Fibroblast of lung (primary cell): ENCODE data around the gene ZNF77. TPM values are rescaled to one million over a fixed set of nuclear protein-coding genes. Genes with fewer than 3 reads are reported as not detected.
A peak's percentile ranks its signal among the peaks of the same experiment; 100 is the strongest.
"Not testable (repeated sequence)": the region's sequence is repeated elsewhere in the genome, so short reads cannot be mapped to it uniquely, and the experiment has no call there.

Source experiments
- DNase-seq, 2 donors: peaks; one replicate each; pipeline versions ENCODE4 v3.0.0 to v3.0.0-alpha.2; 2010; ENCODE audit warnings: low read depth in 2 of 2
- H2AFZ ChIP-seq: 2 replicates; pipeline ENCODE4 v1.5.1; 2012; ENCODE audit warnings: low read length, control low read depth, inconsistent platforms
- H3K27ac ChIP-seq: 2 replicates; pipeline ENCODE4 v1.5.1; 2011; ENCODE audit warnings: low read length, control low read depth; ENCODE audit not compliant: insufficient read depth
- H3K27me3 ChIP-seq: 2 replicates; pipeline ENCODE4 v1.5.1; 2011; ENCODE audit warnings: mild to moderate bottlenecking, low read length; ENCODE audit not compliant: control insufficient read depth, insufficient read depth
- H3K36me3 ChIP-seq: 2 replicates; pipeline ENCODE4 v1.5.1; 2011; ENCODE audit warnings: low read length; ENCODE audit not compliant: control insufficient read depth, insufficient read depth
- H3K4me1 ChIP-seq: 2 replicates; pipeline ENCODE4 v1.5.1; 2011; ENCODE audit warnings: low read length; ENCODE audit not compliant: control insufficient read depth, insufficient read depth; ENCODE audit errors: extremely low read depth
- H3K4me2 ChIP-seq: 2 replicates; pipeline ENCODE4 v1.5.1; 2011; ENCODE audit warnings: low read length, control low read depth; ENCODE audit not compliant: insufficient read depth; ENCODE audit errors: extremely low read depth
- H3K4me3 ChIP-seq, 4 experiments: fragments of 200-600 bp in 1 of 4; sonication (generic) in 1 of 4; replicated peaks in 1 of 4; 2 replicates each; pipeline ENCODE4 v1.5.1; 2011 to 2016; ENCODE audit warnings: low read length in 4 of 4, low read depth in 3 of 4, mild to moderate bottlenecking in 3 of 4, control low read depth in 2 of 4, inconsistent platforms in 1 of 4, mixed read lengths in 1 of 4; ENCODE audit not compliant: insufficient read depth in 1 of 4; ENCODE audit errors: control extremely low read depth in 1 of 4
- H3K79me2 ChIP-seq: 2 replicates; pipeline ENCODE4 v1.5.1; 2012; ENCODE audit warnings: mild to moderate bottlenecking, low read length, inconsistent platforms; ENCODE audit not compliant: control insufficient read depth, insufficient read depth
- H3K9ac ChIP-seq: 2 replicates; pipeline ENCODE4 v1.5.1; 2011; ENCODE audit warnings: mild to moderate bottlenecking, low read length, control low read depth; ENCODE audit not compliant: insufficient read depth
- H3K9me3 ChIP-seq: 2 replicates; pipeline ENCODE4 v1.5.1; 2012; ENCODE audit warnings: low read depth, low read length; ENCODE audit not compliant: control insufficient read depth, insufficient read depth
- H4K20me1 ChIP-seq: 2 replicates; pipeline ENCODE4 v1.5.1; 2011; ENCODE audit warnings: low read length; ENCODE audit not compliant: control insufficient read depth, insufficient read depth; ENCODE audit errors: extremely low read depth
- EZH2 ChIP-seq: IDR thresholded peaks from 2 replicates; pipeline ENCODE4 v1.5.1; 2012; ENCODE audit warnings: low read length, control low read depth, mild to moderate bottlenecking; ENCODE audit errors: missing control alignments
- polyA minus RNA-seq: library from RNA; depleted of rRNA, polyadenylated mRNA; stranded (reverse); fragments of >200 nt; gene quantifications from 2 replicates; pipeline ENCODE4 v1.2.3, GENCODE V29; 2011; ENCODE audit warnings: low replicate concordance
- polyA plus RNA-seq, 2 donors: library from polyadenylated mRNA; depleted of rRNA in 1 of 2; stranded (reverse) in 1 of 2; unstranded in 1 of 2; fragments of >200 nt; gene quantifications; 2 replicates each; pipeline ENCODE4 v1.2.1, GENCODE V29; 2011 to 2012; ENCODE audit warnings: missing spikeins in 1 of 2
- total RNA-seq: library from RNA; depleted of rRNA; stranded (reverse); fragments of >200 nt; gene quantifications from 2 replicates; pipeline ENCODE4 v1.2.1, GENCODE V29; 2014
- TF ChIP-seq, protein P1 (sequence below), 2 donors: IDR thresholded peaks in 1 of 2; conservative IDR thresholded peaks in 1 of 2; 1 replicate in 1 of 2; 2 replicates in 1 of 2; pipeline ENCODE4 v1.5.1; 2011 to 2012; ENCODE audit warnings: low read length in 2 of 2, control low read depth in 1 of 2, inconsistent platforms in 1 of 2, low read depth in 1 of 2, mild to moderate bottlenecking in 1 of 2

Gene ZNF77
- total RNA-seq (3.9 and 5.0 TPM in 2 replicates), polyA plus RNA-seq (3.3 and 4.0 TPM in 2 replicates), polyA minus RNA-seq (0.24 and 1.5 TPM in 2 replicates)
- polyA plus RNA-seq (2012): 2.3 and 2.5 TPM in 2 replicates

DNA sequence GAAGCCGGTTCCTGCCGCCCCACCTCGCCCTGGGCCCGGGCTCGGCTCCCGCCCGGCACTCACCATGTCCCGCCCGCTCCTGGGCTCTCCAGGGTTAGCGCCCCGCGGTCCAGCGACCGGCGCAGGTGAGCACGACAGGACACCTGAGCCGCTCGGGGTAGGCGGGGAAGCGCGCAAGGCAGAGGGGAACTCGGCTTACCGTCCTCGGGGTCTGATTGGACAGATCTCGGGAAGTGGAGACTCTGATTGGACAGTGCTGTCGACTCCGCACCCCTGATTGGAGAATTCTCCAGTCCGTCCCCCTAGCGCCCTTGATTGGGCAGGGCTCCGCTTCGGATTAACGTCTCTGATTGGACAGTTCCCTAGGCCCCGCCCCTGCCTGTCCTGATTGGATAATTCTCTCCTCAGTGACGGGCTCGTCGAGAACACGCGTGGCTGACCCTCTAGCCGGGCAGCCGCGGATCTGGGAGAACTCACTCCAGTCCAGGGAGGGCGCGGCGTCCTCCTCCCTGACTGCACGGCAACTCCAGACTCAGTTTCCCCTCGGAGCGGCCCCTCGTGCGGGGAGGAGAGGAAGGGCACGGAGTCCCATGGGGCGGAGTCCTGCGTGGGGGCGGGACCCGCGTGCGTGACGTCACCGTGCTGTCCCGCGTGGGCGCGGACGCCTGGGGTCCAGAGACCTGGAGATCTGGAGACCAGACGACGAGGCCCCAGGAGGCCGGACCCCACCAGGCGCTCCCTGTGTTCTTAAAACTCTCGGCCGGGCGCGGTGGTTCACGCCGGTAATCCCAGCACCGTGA is at the start of gene ZNF77:
TSS of gene ZNF77 (minus strand) at position 197 of the 800 bp plus-strand sequence. CDS start at position 66, 131 bp downstream.
- peak within 1 kb of the TSS; percentile 84 for H3K4me2 ChIP-seq
- peaks cover 10% of the 10 kb centered on the region for H3K79me2 ChIP-seq
- peaks cover 7% of the 10 kb centered on the region for H3K4me1 ChIP-seq
- TF ChIP-seq EZH2: no peak
- TF ChIP-seq, protein P1, sequence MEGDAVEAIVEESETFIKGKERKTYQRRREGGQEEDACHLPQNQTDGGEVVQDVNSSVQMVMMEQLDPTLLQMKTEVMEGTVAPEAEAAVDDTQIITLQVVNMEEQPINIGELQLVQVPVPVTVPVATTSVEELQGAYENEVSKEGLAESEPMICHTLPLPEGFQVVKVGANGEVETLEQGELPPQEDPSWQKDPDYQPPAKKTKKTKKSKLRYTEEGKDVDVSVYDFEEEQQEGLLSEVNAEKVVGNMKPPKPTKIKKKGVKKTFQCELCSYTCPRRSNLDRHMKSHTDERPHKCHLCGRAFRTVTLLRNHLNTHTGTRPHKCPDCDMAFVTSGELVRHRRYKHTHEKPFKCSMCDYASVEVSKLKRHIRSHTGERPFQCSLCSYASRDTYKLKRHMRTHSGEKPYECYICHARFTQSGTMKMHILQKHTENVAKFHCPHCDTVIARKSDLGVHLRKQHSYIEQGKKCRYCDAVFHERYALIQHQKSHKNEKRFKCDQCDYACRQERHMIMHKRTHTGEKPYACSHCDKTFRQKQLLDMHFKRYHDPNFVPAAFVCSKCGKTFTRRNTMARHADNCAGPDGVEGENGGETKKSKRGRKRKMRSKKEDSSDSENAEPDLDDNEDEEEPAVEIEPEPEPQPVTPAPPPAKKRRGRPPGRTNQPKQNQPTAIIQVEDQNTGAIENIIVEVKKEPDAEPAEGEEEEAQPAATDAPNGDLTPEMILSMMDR (conservative IDR thresholded peaks at IDR 0.05 in 1 of 2, IDR thresholded peaks at IDR 0.05 in 1 of 2; ENCODE audit: low read depth in 1 of 2, low read length in 2 of 2): no peak
- H3K27me3 ChIP-seq: no peaks in the 10 kb centered on the region
- H3K36me3 ChIP-seq: no peaks in the 10 kb centered on the region
- no peaks in the 10 kb centered on the region for H3K9me3 ChIP-seq
- DNase-seq: peak; percentile 99
- H2AFZ ChIP-seq: peak within 1 kb of the TSS; percentile 95
- peak within 1 kb of the TSS; percentile 94 for H3K9ac ChIP-seq
- peak within 1 kb of the TSS; percentile 95 for H3K27ac ChIP-seq
- H3K4me3 ChIP-seq: peak within 1 kb of the TSS; percentile 71 to 96 (median 94)
- no peaks in the 10 kb centered on the region for H4K20me1 ChIP-seq

GRCh38 chr19:2993579-2993978 is 48.8 kb upstream of the ZNF77 start:
- no peak overlapping the region for H3K9ac ChIP-seq
- DNase-seq: no peak
- H3K36me3 ChIP-seq: no peaks in the 10 kb centered on the region
- no peak overlapping the region for H3K27ac ChIP-seq
- no peaks in the 10 kb centered on the region for H3K4me1 ChIP-seq
- H3K79me2 ChIP-seq: no peaks in the 10 kb centered on the region
- no peaks in the 10 kb centered on the region for H3K9me3 ChIP-seq
- H4K20me1 ChIP-seq: peaks cover 1% of the 10 kb centered on the region
- no peak overlapping the region for H3K4me2 ChIP-seq
- H2AFZ ChIP-seq: no peak overlapping the region
- H3K4me3 ChIP-seq: no peak overlapping the region
- no peaks in the 10 kb centered on the region for H3K27me3 ChIP-seq
- no peak for TF ChIP-seq EZH2
- TF ChIP-seq, protein P1 (conservative IDR thresholded peaks at IDR 0.05 in 1 of 2, IDR thresholded peaks at IDR 0.05 in 1 of 2; ENCODE audit: low read depth in 1 of 2, low read length in 2 of 2): no peak

- Histone ChIP-seq H3K27me3 (no peaks in the 10 kb centered on the region), H3K4me1 (no peaks in the 10 kb centered on the region), H4K20me1 (peaks cover 1% of the 10 kb centered on the region), H3K4me3 (no peak overlapping the region), H2AFZ (no peak overlapping the region), H3K36me3 (no peaks in the 10 kb centered on the region), H3K4me2 (no peak overlapping the region), H3K27ac (no peak overlapping the region), H3K9ac (no peak overlapping the region), H3K79me2 (no peaks in the 10 kb centered on the region), H3K9me3 (no peaks in the 10 kb centered on the region)
- DNase-seq: no peak
- no peak for TF ChIP-seq EZH2
- TF ChIP-seq, protein P1 (conservative IDR thresholded peaks at IDR 0.05 in 1 of 2, IDR thresholded peaks at IDR 0.05 in 1 of 2; ENCODE audit: low read depth in 1 of 2, low read length in 2 of 2): no peak
Measured at GRCh38 chr19:2992958-2993357, 48.2 kb upstream of the ZNF77 start.

GRCh38 chr19:2992333-2992732 is 47.6 kb upstream of the ZNF77 start:
- H3K27ac ChIP-seq, H3K79me2 ChIP-seq, DNase-seq, H3K4me1 ChIP-seq, H4K20me1 ChIP-seq, H3K4me2 ChIP-seq, H3K27me3 ChIP-seq, H3K36me3 ChIP-seq, H3K9me3 ChIP-seq, H2AFZ ChIP-seq, H3K9ac ChIP-seq, H3K4me3 ChIP-seq: not testable (repeated sequence)
